GM23338 (cell line): Measurements from ENCODE around the gene KRTAP10-9. TPM values are rescaled to one million over a fixed set of nuclear protein-coding genes. Genes with fewer than 3 reads are reported as not detected.

ENCODE experiments used
- ATAC-seq: fragments of 200-7000 bp; cut with Tn5 transposase; 3 replicates; pipeline ENCODE4 v1.9.1; 2020
- DNase-seq: peaks from one replicate; pipeline ENCODE4 v3.0.0-alpha.2; 2015; ENCODE audit warnings: low spot score
- H2AFZ ChIP-seq: fragments of 200-600 bp; sonication (generic); 2 replicates; pipeline ENCODE4 v1.8.0; 2016; ENCODE audit warnings: antibody characterized with exemption, mild to moderate bottlenecking, moderate library complexity
- H3F3A ChIP-seq: fragments of 200-600 bp; sonication (generic); replicated peaks from 2 replicates; pipeline ENCODE4 v1.8.0; 2017; ENCODE audit warnings: antibody characterized with exemption, mixed run types, low read depth
- H3K27ac ChIP-seq: fragments of 200-600 bp; sonication (generic); 2 replicates; pipeline ENCODE4 v1.6.1; 2016; ENCODE audit warnings: low read depth
- H3K27me3 ChIP-seq: fragments of 200-600 bp; sonication (generic); 2 replicates; pipeline ENCODE4 v1.8.0; 2016; ENCODE audit warnings: mild to moderate bottlenecking, mixed run types, moderate library complexity; ENCODE audit not compliant: insufficient read depth
- H3K36me3 ChIP-seq: fragments of 200-600 bp; sonication (generic); 2 replicates; pipeline ENCODE4 v1.8.0; 2016; ENCODE audit warnings: mild to moderate bottlenecking; ENCODE audit not compliant: insufficient read depth
- H3K4me1 ChIP-seq: fragments of 200-600 bp; sonication (generic); 2 replicates; pipeline ENCODE4 v1.8.0; 2016; ENCODE audit warnings: mild to moderate bottlenecking, moderate library complexity; ENCODE audit not compliant: insufficient read depth
- H3K4me2 ChIP-seq: fragments of 200-600 bp; sonication (generic); 2 replicates; pipeline ENCODE4 v1.7.1; 2017; ENCODE audit warnings: mixed run types
- H3K4me3 ChIP-seq: fragments of 200-600 bp; sonication (generic); 2 replicates; pipeline ENCODE4 v1.6.1; 2016; ENCODE audit warnings: mixed run types
- H3K79me2 ChIP-seq: fragments of 200-600 bp; sonication (generic); replicated peaks from 2 replicates; pipeline ENCODE4 v1.8.0; 2017; ENCODE audit warnings: mild to moderate bottlenecking; ENCODE audit not compliant: insufficient read depth
- H3K9me2 ChIP-seq: fragments of 200-600 bp; sonication (generic); 2 replicates; pipeline ENCODE4 v1.8.0; 2017; ENCODE audit not compliant: insufficient read depth
- H4K20me1 ChIP-seq: fragments of 200-600 bp; sonication (generic); replicated peaks from 2 replicates; pipeline ENCODE4 v1.8.0; 2017; ENCODE audit warnings: mild to moderate bottlenecking; ENCODE audit not compliant: insufficient read depth
- H3K27ac Mint-ChIP-seq: 2 replicates; pipeline ENCODE4 v1.8.0; 2020; ENCODE audit warnings: inconsistent platforms, mild to moderate bottlenecking, moderate library complexity, mixed read lengths
- H3K27me3 Mint-ChIP-seq: 3 replicates; pipeline ENCODE4 v1.8.0; 2022; ENCODE audit warnings: low read depth, mild to moderate bottlenecking, moderate library complexity, mixed read lengths, inconsistent platforms; ENCODE audit not compliant: insufficient read depth, poor library complexity
- H3K36me3 Mint-ChIP-seq: 3 replicates; pipeline ENCODE4 v1.8.0; 2021; ENCODE audit warnings: low read depth, mild to moderate bottlenecking, inconsistent platforms, moderate library complexity, mixed read lengths
- H3K4me1 Mint-ChIP-seq: 3 replicates; pipeline ENCODE4 v1.8.0; 2020; ENCODE audit warnings: mild to moderate bottlenecking, inconsistent platforms, mixed read lengths
- H3K4me3 Mint-ChIP-seq: 3 replicates; pipeline ENCODE4 v1.8.0; 2021; ENCODE audit warnings: moderate library complexity, mild to moderate bottlenecking, inconsistent platforms, mixed read lengths
- H3K9me3 Mint-ChIP-seq: 3 replicates; pipeline ENCODE4 v1.8.0; 2020; ENCODE audit warnings: moderate library complexity, mild to moderate bottlenecking, inconsistent platforms, mixed read lengths
- ZNF114 ChIP-seq: fragments of 250-450 bp; sonication (Bioruptor Pico); IDR thresholded peaks from 2 replicates; pipeline ENCODE4 v1.5.0; 2020; ENCODE audit warnings: mild to moderate bottlenecking, moderate library complexity
- ZNF331 ChIP-seq: fragments of 250-450 bp; sonication (Bioruptor Pico); IDR thresholded peaks from 2 replicates; pipeline ENCODE4 v1.5.0; 2020; ENCODE audit warnings: low read depth, mild to moderate bottlenecking, moderate library complexity
- polyA plus RNA-seq: library from polyadenylated mRNA; unstranded; fragments of >200 nt; fragmentation: Nextera tagmentation; extraction: Ambion mirVana; gene quantifications from 2 replicates; pipeline ENCODE4 v1.2.1, GENCODE V29; 2016
- total RNA-seq: library from RNA; depleted of rRNA; stranded (reverse); fragments of >200 nt; shearing (Covaris generic); gene quantifications from 2 replicates; pipeline ENCODE4 v1.2.3, GENCODE V29; 2014
- TF ChIP-seq, protein P1 (sequence below): IDR thresholded peaks from one replicate; pipeline ENCODE4 v1.6.1; 2018; ENCODE audit warnings: antibody characterized with exemption; ENCODE audit not compliant: unreplicated experiment
- TF ChIP-seq, protein P2 (sequence below): IDR thresholded peaks from 2 replicates; pipeline ENCODE4 v1.6.1; 2016; ENCODE audit warnings: antibody characterized with exemption
- TF ChIP-seq, protein P3 (sequence below), 2 experiments: fragments of 200-600 bp in 1 of 2; sonication (generic) in 1 of 2; conservative IDR thresholded peaks; 2 replicates each; pipeline versions ENCODE4 v1.5.1 to v1.6.1; 2016 to 2017; ENCODE audit warnings: antibody characterized with exemption in 2 of 2, low read depth in 2 of 2, mild to moderate bottlenecking in 2 of 2, moderate library complexity in 1 of 2
- TF ChIP-seq, protein P4 (sequence below): fragments of 250-450 bp; sonication (Bioruptor Pico); IDR thresholded peaks from 2 replicates; pipeline ENCODE4 v1.5.0; 2020; ENCODE audit warnings: mild to moderate bottlenecking, moderate library complexity

KRTAP10-9 gene
- total and polyA plus RNA-seq, 2 experiments from 2014 or later, result not detected

DNA sequence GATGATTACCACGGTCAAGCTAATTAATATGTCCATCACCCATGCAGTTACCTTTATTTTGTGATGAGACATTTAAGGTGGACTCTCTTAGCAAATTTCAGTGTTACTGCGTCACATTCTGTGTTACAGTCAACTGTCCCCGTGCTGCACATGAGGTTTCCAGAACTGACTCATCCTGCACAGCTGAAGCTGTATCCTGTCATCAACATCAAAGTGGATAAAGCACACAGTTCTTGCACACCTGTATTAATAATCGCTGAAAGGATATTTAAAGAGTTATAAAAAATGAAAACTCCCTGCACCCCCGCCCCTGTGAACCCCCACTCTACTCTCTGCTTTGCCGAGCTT is 43.1 kb upstream of the KRTAP10-9 start (continued):
- TF ChIP-seq, protein P1, sequence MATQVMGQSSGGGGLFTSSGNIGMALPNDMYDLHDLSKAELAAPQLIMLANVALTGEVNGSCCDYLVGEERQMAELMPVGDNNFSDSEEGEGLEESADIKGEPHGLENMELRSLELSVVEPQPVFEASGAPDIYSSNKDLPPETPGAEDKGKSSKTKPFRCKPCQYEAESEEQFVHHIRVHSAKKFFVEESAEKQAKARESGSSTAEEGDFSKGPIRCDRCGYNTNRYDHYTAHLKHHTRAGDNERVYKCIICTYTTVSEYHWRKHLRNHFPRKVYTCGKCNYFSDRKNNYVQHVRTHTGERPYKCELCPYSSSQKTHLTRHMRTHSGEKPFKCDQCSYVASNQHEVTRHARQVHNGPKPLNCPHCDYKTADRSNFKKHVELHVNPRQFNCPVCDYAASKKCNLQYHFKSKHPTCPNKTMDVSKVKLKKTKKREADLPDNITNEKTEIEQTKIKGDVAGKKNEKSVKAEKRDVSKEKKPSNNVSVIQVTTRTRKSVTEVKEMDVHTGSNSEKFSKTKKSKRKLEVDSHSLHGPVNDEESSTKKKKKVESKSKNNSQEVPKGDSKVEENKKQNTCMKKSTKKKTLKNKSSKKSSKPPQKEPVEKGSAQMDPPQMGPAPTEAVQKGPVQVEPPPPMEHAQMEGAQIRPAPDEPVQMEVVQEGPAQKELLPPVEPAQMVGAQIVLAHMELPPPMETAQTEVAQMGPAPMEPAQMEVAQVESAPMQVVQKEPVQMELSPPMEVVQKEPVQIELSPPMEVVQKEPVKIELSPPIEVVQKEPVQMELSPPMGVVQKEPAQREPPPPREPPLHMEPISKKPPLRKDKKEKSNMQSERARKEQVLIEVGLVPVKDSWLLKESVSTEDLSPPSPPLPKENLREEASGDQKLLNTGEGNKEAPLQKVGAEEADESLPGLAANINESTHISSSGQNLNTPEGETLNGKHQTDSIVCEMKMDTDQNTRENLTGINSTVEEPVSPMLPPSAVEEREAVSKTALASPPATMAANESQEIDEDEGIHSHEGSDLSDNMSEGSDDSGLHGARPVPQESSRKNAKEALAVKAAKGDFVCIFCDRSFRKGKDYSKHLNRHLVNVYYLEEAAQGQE, result no peak
- TF ChIP-seq, protein P2, sequence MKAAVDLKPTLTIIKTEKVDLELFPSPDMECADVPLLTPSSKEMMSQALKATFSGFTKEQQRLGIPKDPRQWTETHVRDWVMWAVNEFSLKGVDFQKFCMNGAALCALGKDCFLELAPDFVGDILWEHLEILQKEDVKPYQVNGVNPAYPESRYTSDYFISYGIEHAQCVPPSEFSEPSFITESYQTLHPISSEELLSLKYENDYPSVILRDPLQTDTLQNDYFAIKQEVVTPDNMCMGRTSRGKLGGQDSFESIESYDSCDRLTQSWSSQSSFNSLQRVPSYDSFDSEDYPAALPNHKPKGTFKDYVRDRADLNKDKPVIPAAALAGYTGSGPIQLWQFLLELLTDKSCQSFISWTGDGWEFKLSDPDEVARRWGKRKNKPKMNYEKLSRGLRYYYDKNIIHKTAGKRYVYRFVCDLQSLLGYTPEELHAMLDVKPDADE, result no peak
- TF ChIP-seq ZNF331 (CRISPR knock-in tag), result no peak

DNA sequence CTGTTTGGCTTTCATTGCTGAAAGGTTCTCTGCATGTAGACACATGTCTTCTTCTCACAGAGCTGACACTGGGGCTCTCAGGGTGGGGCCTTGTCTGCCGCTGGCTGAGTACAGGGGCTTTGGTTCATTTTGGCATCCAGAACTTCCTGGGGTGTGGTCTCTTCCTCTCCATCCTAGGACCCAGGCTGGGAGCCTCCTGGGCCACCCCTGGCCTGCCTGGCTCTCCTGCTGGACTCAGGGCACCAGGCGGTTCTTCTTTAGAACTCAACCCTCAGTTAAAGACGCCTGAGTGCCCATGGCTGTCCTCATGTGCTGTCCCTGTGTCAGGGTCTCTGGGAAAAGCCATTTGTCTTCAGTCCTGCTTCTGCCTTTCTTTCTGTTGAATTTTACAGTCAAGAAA is 41.0 kb upstream of the KRTAP10-9 start:
- TF ChIP-seq, protein P3, sequence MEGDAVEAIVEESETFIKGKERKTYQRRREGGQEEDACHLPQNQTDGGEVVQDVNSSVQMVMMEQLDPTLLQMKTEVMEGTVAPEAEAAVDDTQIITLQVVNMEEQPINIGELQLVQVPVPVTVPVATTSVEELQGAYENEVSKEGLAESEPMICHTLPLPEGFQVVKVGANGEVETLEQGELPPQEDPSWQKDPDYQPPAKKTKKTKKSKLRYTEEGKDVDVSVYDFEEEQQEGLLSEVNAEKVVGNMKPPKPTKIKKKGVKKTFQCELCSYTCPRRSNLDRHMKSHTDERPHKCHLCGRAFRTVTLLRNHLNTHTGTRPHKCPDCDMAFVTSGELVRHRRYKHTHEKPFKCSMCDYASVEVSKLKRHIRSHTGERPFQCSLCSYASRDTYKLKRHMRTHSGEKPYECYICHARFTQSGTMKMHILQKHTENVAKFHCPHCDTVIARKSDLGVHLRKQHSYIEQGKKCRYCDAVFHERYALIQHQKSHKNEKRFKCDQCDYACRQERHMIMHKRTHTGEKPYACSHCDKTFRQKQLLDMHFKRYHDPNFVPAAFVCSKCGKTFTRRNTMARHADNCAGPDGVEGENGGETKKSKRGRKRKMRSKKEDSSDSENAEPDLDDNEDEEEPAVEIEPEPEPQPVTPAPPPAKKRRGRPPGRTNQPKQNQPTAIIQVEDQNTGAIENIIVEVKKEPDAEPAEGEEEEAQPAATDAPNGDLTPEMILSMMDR (conservative IDR thresholded peaks at IDR 0.05; ENCODE audit: low read depth in 2 of 2), result no peak
- no peak for TF ChIP-seq ZNF114
- TF ChIP-seq, protein P1, result no peak
- TF ChIP-seq, protein P4, sequence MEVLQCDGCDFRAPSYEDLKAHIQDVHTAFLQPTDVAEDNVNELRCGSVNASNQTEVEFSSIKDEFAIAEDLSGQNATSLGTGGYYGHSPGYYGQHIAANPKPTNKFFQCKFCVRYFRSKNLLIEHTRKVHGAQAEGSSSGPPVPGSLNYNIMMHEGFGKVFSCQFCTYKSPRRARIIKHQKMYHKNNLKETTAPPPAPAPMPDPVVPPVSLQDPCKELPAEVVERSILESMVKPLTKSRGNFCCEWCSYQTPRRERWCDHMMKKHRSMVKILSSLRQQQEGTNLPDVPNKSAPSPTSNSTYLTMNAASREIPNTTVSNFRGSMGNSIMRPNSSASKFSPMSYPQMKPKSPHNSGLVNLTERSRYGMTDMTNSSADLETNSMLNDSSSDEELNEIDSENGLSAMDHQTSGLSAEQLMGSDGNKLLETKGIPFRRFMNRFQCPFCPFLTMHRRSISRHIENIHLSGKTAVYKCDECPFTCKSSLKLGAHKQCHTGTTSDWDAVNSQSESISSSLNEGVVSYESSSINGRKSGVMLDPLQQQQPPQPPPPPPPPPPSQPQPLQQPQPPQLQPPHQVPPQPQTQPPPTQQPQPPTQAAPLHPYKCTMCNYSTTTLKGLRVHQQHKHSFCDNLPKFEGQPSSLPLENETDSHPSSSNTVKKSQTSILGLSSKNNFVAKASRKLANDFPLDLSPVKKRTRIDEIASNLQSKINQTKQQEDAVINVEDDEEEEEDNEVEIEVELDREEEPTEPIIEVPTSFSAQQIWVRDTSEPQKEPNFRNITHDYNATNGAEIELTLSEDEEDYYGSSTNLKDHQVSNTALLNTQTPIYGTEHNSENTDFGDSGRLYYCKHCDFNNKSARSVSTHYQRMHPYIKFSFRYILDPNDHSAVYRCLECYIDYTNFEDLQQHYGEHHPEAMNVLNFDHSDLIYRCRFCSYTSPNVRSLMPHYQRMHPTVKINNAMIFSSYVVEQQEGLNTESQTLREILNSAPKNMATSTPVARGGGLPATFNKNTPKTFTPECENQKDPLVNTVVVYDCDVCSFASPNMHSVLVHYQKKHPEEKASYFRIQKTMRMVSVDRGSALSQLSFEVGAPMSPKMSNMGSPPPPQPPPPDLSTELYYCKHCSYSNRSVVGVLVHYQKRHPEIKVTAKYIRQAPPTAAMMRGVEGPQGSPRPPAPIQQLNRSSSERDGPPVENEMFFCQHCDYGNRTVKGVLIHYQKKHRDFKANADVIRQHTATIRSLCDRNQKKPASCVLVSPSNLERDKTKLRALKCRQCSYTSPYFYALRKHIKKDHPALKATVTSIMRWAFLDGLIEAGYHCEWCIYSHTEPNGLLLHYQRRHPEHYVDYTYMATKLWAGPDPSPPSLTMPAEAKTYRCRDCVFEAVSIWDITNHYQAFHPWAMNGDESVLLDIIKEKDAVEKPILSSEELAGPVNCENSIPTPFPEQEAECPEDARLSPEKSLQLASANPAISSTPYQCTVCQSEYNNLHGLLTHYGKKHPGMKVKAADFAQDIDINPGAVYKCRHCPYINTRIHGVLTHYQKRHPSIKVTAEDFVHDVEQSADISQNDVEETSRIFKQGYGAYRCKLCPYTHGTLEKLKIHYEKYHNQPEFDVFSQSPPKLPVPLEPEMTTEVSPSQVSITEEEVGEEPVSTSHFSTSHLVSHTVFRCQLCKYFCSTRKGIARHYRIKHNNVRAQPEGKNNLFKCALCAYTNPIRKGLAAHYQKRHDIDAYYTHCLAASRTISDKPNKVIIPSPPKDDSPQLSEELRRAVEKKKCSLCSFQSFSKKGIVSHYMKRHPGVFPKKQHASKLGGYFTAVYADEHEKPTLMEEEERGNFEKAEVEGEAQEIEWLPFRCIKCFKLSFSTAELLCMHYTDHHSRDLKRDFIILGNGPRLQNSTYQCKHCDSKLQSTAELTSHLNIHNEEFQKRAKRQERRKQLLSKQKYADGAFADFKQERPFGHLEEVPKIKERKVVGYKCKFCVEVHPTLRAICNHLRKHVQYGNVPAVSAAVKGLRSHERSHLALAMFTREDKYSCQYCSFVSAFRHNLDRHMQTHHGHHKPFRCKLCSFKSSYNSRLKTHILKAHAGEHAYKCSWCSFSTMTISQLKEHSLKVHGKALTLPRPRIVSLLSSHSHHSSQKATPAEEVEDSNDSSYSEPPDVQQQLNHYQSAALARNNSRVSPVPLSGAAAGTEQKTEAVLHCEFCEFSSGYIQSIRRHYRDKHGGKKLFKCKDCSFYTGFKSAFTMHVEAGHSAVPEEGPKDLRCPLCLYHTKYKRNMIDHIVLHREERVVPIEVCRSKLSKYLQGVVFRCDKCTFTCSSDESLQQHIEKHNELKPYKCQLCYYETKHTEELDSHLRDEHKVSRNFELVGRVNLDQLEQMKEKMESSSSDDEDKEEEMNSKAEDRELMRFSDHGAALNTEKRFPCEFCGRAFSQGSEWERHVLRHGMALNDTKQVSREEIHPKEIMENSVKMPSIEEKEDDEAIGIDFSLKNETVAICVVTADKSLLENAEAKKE (CRISPR knock-in tag), result no peak
- DNase-seq (no peak), ATAC-seq (no peak)
- H3K27me3 Mint-ChIP-seq, result peaks cover 9% of the 10 kb centered on the region
- H3K27ac Mint-ChIP-seq, result no peak overlapping the region
- H3F3A ChIP-seq, result no peaks in the 10 kb centered on the region
- H3K4me1 ChIP-seq, result no peaks in the 10 kb centered on the region
- no peaks in the 10 kb centered on the region for H3K4me1 Mint-ChIP-seq
- no peak overlapping the region for H3K4me2 ChIP-seq
- H3K27me3 ChIP-seq, result no peaks in the 10 kb centered on the region
- no peaks in the 10 kb centered on the region for H4K20me1 ChIP-seq
- no peak overlapping the region for H3K4me3 ChIP-seq
- H3K9me3 Mint-ChIP-seq, result peaks cover 6% of the 10 kb centered on the region
- H3K27ac ChIP-seq, result no peak overlapping the region
- no peaks in the 10 kb centered on the region for H3K79me2 ChIP-seq
- no peaks in the 10 kb centered on the region for H3K9me2 ChIP-seq
- H3K36me3 ChIP-seq, result no peaks in the 10 kb centered on the region
- no peak overlapping the region for H2AFZ ChIP-seq
- H3K4me3 Mint-ChIP-seq, result no peak overlapping the region
- no peaks in the 10 kb centered on the region; the same call in 2 of the 3 replicates for H3K36me3 Mint-ChIP-seq
